ENCODE measurements around the gene RPS10. TPM values are rescaled to one million over a fixed set of nuclear protein-coding genes. Genes with fewer than 3 reads are reported as not detected.

RPS10 gene
- total RNA-seq, 1 experiment from 2014 or later, result 1,363 TPM

GRCh38 chr6:34437644-34437970, 11.7 kb upstream of the RPS10 start:
- ChIA-PET POLR2A (no interaction called here), CTCF (no interaction called here)
- H3K4me3 ChIP-seq (ENCODE audit: low read depth in 2 of 2, low read length in 2 of 2), result no peak overlapping the region
- no TSS peak for BruUV-seq (replicated peaks)
- H3K4me1 ChIP-seq (ENCODE audit: control insufficient read depth, insufficient read depth, low read length), result no peaks in the 10 kb centered on the region
- TF ChIP-seq SIN3A (IDR thresholded peaks at IDR 0.05; ENCODE audit: borderline replicate concordance, insufficient read depth, low read depth, low read length), result no peak
- TF ChIP-seq REST (IDR thresholded peaks at IDR 0.05; ENCODE audit: insufficient read depth in 1 of 2, low read depth in 2 of 2, low read length in 1 of 2), result no peak
- no peak for TF ChIP-seq TCF7L2 (IDR thresholded peaks at IDR 0.05; ENCODE audit: low read depth, low read length)
- TF ChIP-seq, protein P1, sequence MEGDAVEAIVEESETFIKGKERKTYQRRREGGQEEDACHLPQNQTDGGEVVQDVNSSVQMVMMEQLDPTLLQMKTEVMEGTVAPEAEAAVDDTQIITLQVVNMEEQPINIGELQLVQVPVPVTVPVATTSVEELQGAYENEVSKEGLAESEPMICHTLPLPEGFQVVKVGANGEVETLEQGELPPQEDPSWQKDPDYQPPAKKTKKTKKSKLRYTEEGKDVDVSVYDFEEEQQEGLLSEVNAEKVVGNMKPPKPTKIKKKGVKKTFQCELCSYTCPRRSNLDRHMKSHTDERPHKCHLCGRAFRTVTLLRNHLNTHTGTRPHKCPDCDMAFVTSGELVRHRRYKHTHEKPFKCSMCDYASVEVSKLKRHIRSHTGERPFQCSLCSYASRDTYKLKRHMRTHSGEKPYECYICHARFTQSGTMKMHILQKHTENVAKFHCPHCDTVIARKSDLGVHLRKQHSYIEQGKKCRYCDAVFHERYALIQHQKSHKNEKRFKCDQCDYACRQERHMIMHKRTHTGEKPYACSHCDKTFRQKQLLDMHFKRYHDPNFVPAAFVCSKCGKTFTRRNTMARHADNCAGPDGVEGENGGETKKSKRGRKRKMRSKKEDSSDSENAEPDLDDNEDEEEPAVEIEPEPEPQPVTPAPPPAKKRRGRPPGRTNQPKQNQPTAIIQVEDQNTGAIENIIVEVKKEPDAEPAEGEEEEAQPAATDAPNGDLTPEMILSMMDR (IDR thresholded peaks at IDR 0.05), result no peak
- TF ChIP-seq POLR2AphosphoS5 (IDR thresholded peaks at IDR 0.05; ENCODE audit: low read depth, low read length), result no peak
- intact Hi-C loops (cut with micrococcal nuclease; ENCODE audit: unreplicated experiment), result no loop called here
- no peaks in the 10 kb centered on the region for H3K27me3 ChIP-seq (ENCODE audit: control insufficient read depth, insufficient read depth, low read length)
- no peak overlapping the region for H3K27ac ChIP-seq (ENCODE audit: low read length)
- in situ Hi-C loops (cut with HindIII; ENCODE audit: low pct_unique_long_range_greater_than_20kb, low sequenced_read_pairs), result no loop called here
- no peak for DNase-seq (ENCODE audit: low read depth, low spot score)
- ATAC-seq, result no peak
- no peaks in the 10 kb centered on the region for H3K36me3 ChIP-seq (ENCODE audit: control insufficient read depth, insufficient read depth, low read length)
- H3K9me3 ChIP-seq (ENCODE audit: control insufficient read depth, insufficient read depth, low read depth, low read length), result peaks cover 3% of the 10 kb centered on the region; the same call in 1 of the 2 replicates

DNA sequence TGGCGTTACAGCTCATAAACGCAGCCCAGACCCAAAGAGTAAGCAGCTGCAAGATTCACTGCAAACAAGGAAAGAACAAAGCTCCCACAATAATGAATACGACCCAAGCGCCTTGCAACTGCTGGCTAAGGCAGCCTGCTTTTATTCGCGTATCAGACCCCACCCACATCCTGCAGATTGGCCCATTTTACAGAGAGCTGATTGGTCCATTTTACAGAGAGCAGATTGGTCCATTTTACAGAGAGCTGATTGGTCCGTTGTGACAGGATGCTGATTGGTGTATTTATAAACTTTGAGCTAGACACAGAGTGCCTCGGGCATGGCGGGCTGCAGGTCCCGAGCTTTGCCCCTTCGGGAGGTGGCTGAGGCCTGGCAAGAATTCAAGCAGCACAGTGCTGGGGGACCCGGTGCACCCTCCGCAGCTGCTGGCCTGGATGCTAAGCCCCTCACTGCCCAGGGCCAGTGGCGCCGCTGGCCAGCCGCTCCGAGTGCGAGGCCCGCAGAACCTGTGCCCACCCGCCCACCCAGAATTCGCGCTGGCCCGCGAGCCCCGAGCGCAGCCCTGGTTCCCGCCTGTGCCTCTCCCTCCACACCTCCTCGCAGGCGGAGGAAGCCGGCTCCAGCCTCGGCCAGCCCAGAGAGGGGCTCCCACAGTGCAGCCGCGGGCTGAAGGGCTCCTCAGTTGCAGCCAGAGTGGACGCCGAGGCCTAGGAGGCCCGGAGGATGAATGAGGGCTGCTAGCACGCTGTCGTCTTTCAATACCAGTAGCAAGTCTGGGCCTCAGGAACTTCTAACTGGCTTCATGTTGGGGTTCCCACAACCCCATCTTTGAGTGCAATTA, 11.2 kb upstream of the RPS10 start:
- no TSS peak for BruUV-seq (replicated peaks)
- H3K4me1 ChIP-seq (ENCODE audit: control insufficient read depth, insufficient read depth, low read length), result no peaks in the 10 kb centered on the region
- intact Hi-C loops (cut with micrococcal nuclease; ENCODE audit: unreplicated experiment) (no loop called here), in situ Hi-C loops (cut with HindIII; ENCODE audit: low pct_unique_long_range_greater_than_20kb, low sequenced_read_pairs) (no loop called here)
- no peak overlapping the region for H3K27ac ChIP-seq (ENCODE audit: low read length)
- ChIA-PET POLR2A (no interaction called here), CTCF (no interaction called here)
- DNase-seq (ENCODE audit: low read depth, low spot score) (no peak), ATAC-seq (no peak)
- peaks cover 3% of the 10 kb centered on the region; the same call in 1 of the 2 replicates for H3K9me3 ChIP-seq (ENCODE audit: control insufficient read depth, insufficient read depth, low read depth, low read length)
- H3K27me3 ChIP-seq (ENCODE audit: control insufficient read depth, insufficient read depth, low read length), result no peaks in the 10 kb centered on the region
- no peaks in the 10 kb centered on the region for H3K36me3 ChIP-seq (ENCODE audit: control insufficient read depth, insufficient read depth, low read length)
- no peak overlapping the region for H3K4me3 ChIP-seq (ENCODE audit: low read depth in 2 of 2, low read length in 2 of 2)
- TF ChIP-seq SIN3A (IDR thresholded peaks at IDR 0.05; ENCODE audit: borderline replicate concordance, insufficient read depth, low read depth, low read length) (no peak), POLR2AphosphoS5 (IDR thresholded peaks at IDR 0.05; ENCODE audit: low read depth, low read length) (no peak), TCF7L2 (IDR thresholded peaks at IDR 0.05; ENCODE audit: low read depth, low read length) (no peak), REST (IDR thresholded peaks at IDR 0.05; ENCODE audit: insufficient read depth in 1 of 2, low read depth in 2 of 2, low read length in 1 of 2) (no peak)
- TF ChIP-seq, protein P1 (IDR thresholded peaks at IDR 0.05), result no peak

Measured in Panc1 (cell line).